Measurements from ENCODE around the gene PLXNA3. TPM values are rescaled to one million over a fixed set of nuclear protein-coding genes. Genes with fewer than 3 reads are reported as not detected.

The PLXNA3 gene
- total and polyA plus RNA-seq, 2 experiments from 2014 or later: 25.9 to 35.1 TPM

- Histone ChIP-seq H3K36me3 (ENCODE audit: low read depth) (no peaks in the 10 kb centered on the region), H3K27me3 (replicated peaks; ENCODE audit: insufficient read depth) (no peaks in the 10 kb centered on the region), H3K4me1 (ENCODE audit: insufficient read depth) (peaks cover 5% of the 10 kb centered on the region; the same call in 1 of the 2 replicates), H3K9me3 (ENCODE audit: low read depth) (no peaks in the 10 kb centered on the region), H3K27ac (no peak overlapping the region), H3K79me2 (ENCODE audit: insufficient read depth) (peaks cover 69% of the 10 kb centered on the region), H3K4me3 (no peak overlapping the region), H2AFZ (no peak overlapping the region), H3K4me2 (ENCODE audit: unreplicated experiment) (no peak overlapping the region), H4K20me1 (ENCODE audit: insufficient read depth) (no peaks in the 10 kb centered on the region), H3F3A (ENCODE audit: insufficient read depth) (no peaks in the 10 kb centered on the region; the same call in 1 of the 2 replicates), H3K9me2 (ENCODE audit: insufficient read depth) (no peaks in the 10 kb centered on the region), H3K9ac (no peak overlapping the region)
- TF ChIP-seq EZH2phosphoT487 (IDR thresholded peaks at IDR 0.05; ENCODE audit: insufficient read depth, low read depth) (no peak), EZH2 (IDR thresholded peaks at IDR 0.05; ENCODE audit: insufficient read depth, poor library complexity, severe bottlenecking) (no peak)
- in situ Hi-C loops (cut with MboI): no loop called here
- no peak for DNase-seq
- WGBS, 2 experiments (ENCODE audit: low coverage in 1 of 2, low lambda C conversion rate in 2 of 2, missing lambda C conversion rate in 2 of 2): 99 to 100% methylated on average over 7 to 11 of the region's 11 CpGs
These were observed 16.5 kb upstream of the PLXNA3 start for GRCh38 chrX:154441564-154441963.

GRCh38 chrX:154441984-154442707 is 15.9 kb upstream of the PLXNA3 start:
- TF ChIP-seq EZH2 (IDR thresholded peaks at IDR 0.05; ENCODE audit: insufficient read depth, poor library complexity, severe bottlenecking) (no peak), EZH2phosphoT487 (IDR thresholded peaks at IDR 0.05; ENCODE audit: insufficient read depth, low read depth) (no peak)

GRCh38 chrX:154443479-154443910 is 14.6 kb upstream of the PLXNA3 start:
- peaks cover 5% of the 10 kb centered on the region; the same call in 1 of the 2 replicates for H3K4me1 ChIP-seq (ENCODE audit: insufficient read depth)
- H4K20me1 ChIP-seq (ENCODE audit: insufficient read depth): no peaks in the 10 kb centered on the region
- peak overlapping the region; percentile 59 for H3K4me3 ChIP-seq
- no peak for TF ChIP-seq EZH2phosphoT487 (IDR thresholded peaks at IDR 0.05; ENCODE audit: insufficient read depth, low read depth)
- no peak for TF ChIP-seq EZH2 (IDR thresholded peaks at IDR 0.05; ENCODE audit: insufficient read depth, poor library complexity, severe bottlenecking)
- H3K27me3 ChIP-seq (replicated peaks; ENCODE audit: insufficient read depth): no peaks in the 10 kb centered on the region
- H3K27ac ChIP-seq: peak overlapping the region; percentile 90
- no peaks in the 10 kb centered on the region for H3K36me3 ChIP-seq (ENCODE audit: low read depth)
- H3K9ac ChIP-seq: peak overlapping the region; percentile 87
- in situ Hi-C loops (cut with MboI): no loop called here
- no peaks in the 10 kb centered on the region; the same call in 1 of the 2 replicates for H3F3A ChIP-seq (ENCODE audit: insufficient read depth)
- WGBS, 2 experiments (ENCODE audit: low coverage in 1 of 2, low lambda C conversion rate in 2 of 2, missing lambda C conversion rate in 2 of 2): 7 to 9% methylated on average over 6 to 10 of the region's 10 CpGs
- peaks cover 74% of the 10 kb centered on the region for H3K79me2 ChIP-seq (ENCODE audit: insufficient read depth)
- peak overlapping the region; percentile 28 for H3K4me2 ChIP-seq (ENCODE audit: unreplicated experiment)
- H3K9me2 ChIP-seq (ENCODE audit: insufficient read depth): no peaks in the 10 kb centered on the region
- H2AFZ ChIP-seq: no peak overlapping the region
- DNase-seq: peak; percentile 42
- no peaks in the 10 kb centered on the region for H3K9me3 ChIP-seq (ENCODE audit: low read depth)

More at GRCh38 chrX:154441984-154442707, 15.9 kb upstream of the PLXNA3 start:
- in situ Hi-C loops (cut with MboI): no loop called here
- H3K36me3 ChIP-seq (ENCODE audit: low read depth): no peaks in the 10 kb centered on the region
- H3K27me3 ChIP-seq (replicated peaks; ENCODE audit: insufficient read depth): no peaks in the 10 kb centered on the region
- WGBS, 2 experiments (ENCODE audit: low coverage in 1 of 2, low lambda C conversion rate in 2 of 2, missing lambda C conversion rate in 2 of 2): 84 to 85% methylated on average over 16 to 20 of the region's 21 CpGs
- no peaks in the 10 kb centered on the region for H3K9me3 ChIP-seq (ENCODE audit: low read depth)
- H3K4me3 ChIP-seq: no peak overlapping the region
- no peaks in the 10 kb centered on the region for H3K9me2 ChIP-seq (ENCODE audit: insufficient read depth)
- no peak overlapping the region for H3K9ac ChIP-seq
- peaks cover 5% of the 10 kb centered on the region; the same call in 1 of the 2 replicates for H3K4me1 ChIP-seq (ENCODE audit: insufficient read depth)
- no peaks in the 10 kb centered on the region; the same call in 1 of the 2 replicates for H3F3A ChIP-seq (ENCODE audit: insufficient read depth)
- H3K27ac ChIP-seq: no peak overlapping the region
- H3K4me2 ChIP-seq (ENCODE audit: unreplicated experiment): no peak overlapping the region
- no peak overlapping the region for H2AFZ ChIP-seq
- H4K20me1 ChIP-seq (ENCODE audit: insufficient read depth): no peaks in the 10 kb centered on the region
- H3K79me2 ChIP-seq (ENCODE audit: insufficient read depth): peaks cover 75% of the 10 kb centered on the region
- no peak for DNase-seq

- peaks cover 5% of the 10 kb centered on the region; the same call in 1 of the 2 replicates for H3K4me1 ChIP-seq (ENCODE audit: insufficient read depth)
- no peaks in the 10 kb centered on the region for H4K20me1 ChIP-seq (ENCODE audit: insufficient read depth)
- peak within 1 kb of the TSS; percentile 72 for H3K4me3 ChIP-seq
- H3K9me2 ChIP-seq (ENCODE audit: insufficient read depth): no peaks in the 10 kb centered on the region
- WGBS, 2 experiments (ENCODE audit: low coverage in 1 of 2, low lambda C conversion rate in 2 of 2, missing lambda C conversion rate in 2 of 2): 0% methylated on average over 4 to 16 of the region's 94 CpGs
- TF ChIP-seq EZH2phosphoT487 (IDR thresholded peaks at IDR 0.05; ENCODE audit: insufficient read depth, low read depth): no peak
- TF ChIP-seq EZH2 (IDR thresholded peaks at IDR 0.05; ENCODE audit: insufficient read depth, poor library complexity, severe bottlenecking): no peak
- in situ Hi-C loops (cut with MboI): no loop called here
- H3F3A ChIP-seq (ENCODE audit: insufficient read depth): no peaks in the 10 kb centered on the region; the same call in 1 of the 2 replicates
- peak; percentile 87 for DNase-seq
- H3K9me3 ChIP-seq (ENCODE audit: low read depth): no peaks in the 10 kb centered on the region
- peak within 1 kb of the TSS; percentile 87 for H3K9ac ChIP-seq
- peak within 1 kb of the TSS; percentile 76 for H3K4me2 ChIP-seq (ENCODE audit: unreplicated experiment)
- H2AFZ ChIP-seq: no peak within 1 kb of the TSS
- no peaks in the 10 kb centered on the region for H3K36me3 ChIP-seq (ENCODE audit: low read depth)
- H3K27me3 ChIP-seq (replicated peaks; ENCODE audit: insufficient read depth): no peaks in the 10 kb centered on the region
- H3K79me2 ChIP-seq (ENCODE audit: insufficient read depth): peaks cover 67% of the 10 kb centered on the region
- peak within 1 kb of the TSS; percentile 90 for H3K27ac ChIP-seq
These were observed 13.9 kb upstream of the PLXNA3 start, which contains the start of gene FAM50A for GRCh38 chrX:154443992-154444754. FAM50A (plus strand) TSS chrX:154444141; CDS start chrX:154444236, 95 bp downstream.
